Right atrium auricular region (tissue), 2 donors: ENCODE results near the gene PHOSPHO1. TPM values are rescaled to one million over a fixed set of nuclear protein-coding genes. Genes with fewer than 3 reads are reported as not detected.
A peak's percentile ranks its signal among the peaks of the same experiment; 100 is the strongest.

ENCODE experiments used
- DNase-seq: peaks from one replicate; pipeline ENCODE4 v3.0.0-alpha.2; 2019; ENCODE audit warnings: low spot score
- H3K27ac ChIP-seq, 2 donors: fragments of 200-600 bp; sonication (generic); 1 replicate in 1 of 2; 2 replicates in 1 of 2; pipeline ENCODE4 v1.5.1; 2016 to 2019
- H3K27me3 ChIP-seq, 2 donors: fragments of 200-600 bp; sonication (generic); one replicate each; pipeline versions ENCODE4 v1.5.1 to v1.6.0; 2017 to 2019
- H3K36me3 ChIP-seq: fragments of 200-600 bp; sonication (generic); one replicate; pipeline ENCODE4 v1.5.1; 2016
- H3K4me1 ChIP-seq, 2 donors: fragments of 200-600 bp; sonication (generic); one replicate each; pipeline versions ENCODE4 v1.5.1 to v1.6.0; 2017 to 2019
- H3K4me3 ChIP-seq, 2 donors: fragments of 200-600 bp; sonication (generic); 1 replicate in 1 of 2; 2 replicates in 1 of 2; pipeline ENCODE4 v1.5.1; 2017 to 2019; ENCODE audit warnings: mild to moderate bottlenecking in 1 of 2, moderate library complexity in 1 of 2
- H3K9me3 ChIP-seq, 2 donors: fragments of 200-600 bp; sonication (generic); one replicate each; pipeline ENCODE4 v1.5.1; 2019
- total RNA-seq, 2 donors: library from RNA; depleted of rRNA; stranded (reverse); fragments of >200 nt; gene quantifications; one replicate each; pipeline ENCODE4 v1.1.0, GENCODE V29; 2016
- TF ChIP-seq, protein P1 (sequence below), 2 donors: fragments of 200-600 bp; sonication (generic); IDR thresholded peaks; one replicate each; pipeline ENCODE4 v1.5.1; 2019; ENCODE audit warnings: antibody characterized with exemption in 2 of 2

Gene PHOSPHO1
- total RNA-seq, 2 donors from 2014 or later: 0.56 to 2.2 TPM

DNA sequence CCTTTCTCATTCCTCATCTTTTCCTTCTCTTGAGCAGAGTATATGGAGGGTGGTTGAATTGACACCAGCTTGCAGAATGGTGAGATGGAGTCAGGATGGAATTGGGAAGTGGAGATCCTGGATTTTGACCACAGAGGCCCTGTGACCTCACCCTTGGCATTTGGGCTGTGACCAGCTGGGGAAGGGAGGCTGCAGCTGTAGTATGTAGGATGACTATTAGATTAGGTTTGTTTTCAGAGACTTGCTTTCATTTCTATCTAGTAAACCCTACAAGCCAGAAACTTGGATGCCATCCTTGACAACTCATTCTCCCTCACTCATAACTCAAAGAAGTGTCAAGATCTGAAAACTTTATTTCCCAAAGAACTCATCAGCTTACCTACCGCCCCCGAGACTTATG, 26.1 kb downstream of the PHOSPHO1 start:
- Histone ChIP-seq H3K4me1 (peaks cover 0 to 4% of the 10 kb centered on the region in 2 donors), H3K9me3 (no peaks in the 10 kb centered on the region), H3K27ac (no peak overlapping the region), H3K36me3 (no peaks in the 10 kb centered on the region), H3K27me3 (no peaks in the 10 kb centered on the region), H3K4me3 (no peak overlapping the region)
- TF ChIP-seq, protein P1, sequence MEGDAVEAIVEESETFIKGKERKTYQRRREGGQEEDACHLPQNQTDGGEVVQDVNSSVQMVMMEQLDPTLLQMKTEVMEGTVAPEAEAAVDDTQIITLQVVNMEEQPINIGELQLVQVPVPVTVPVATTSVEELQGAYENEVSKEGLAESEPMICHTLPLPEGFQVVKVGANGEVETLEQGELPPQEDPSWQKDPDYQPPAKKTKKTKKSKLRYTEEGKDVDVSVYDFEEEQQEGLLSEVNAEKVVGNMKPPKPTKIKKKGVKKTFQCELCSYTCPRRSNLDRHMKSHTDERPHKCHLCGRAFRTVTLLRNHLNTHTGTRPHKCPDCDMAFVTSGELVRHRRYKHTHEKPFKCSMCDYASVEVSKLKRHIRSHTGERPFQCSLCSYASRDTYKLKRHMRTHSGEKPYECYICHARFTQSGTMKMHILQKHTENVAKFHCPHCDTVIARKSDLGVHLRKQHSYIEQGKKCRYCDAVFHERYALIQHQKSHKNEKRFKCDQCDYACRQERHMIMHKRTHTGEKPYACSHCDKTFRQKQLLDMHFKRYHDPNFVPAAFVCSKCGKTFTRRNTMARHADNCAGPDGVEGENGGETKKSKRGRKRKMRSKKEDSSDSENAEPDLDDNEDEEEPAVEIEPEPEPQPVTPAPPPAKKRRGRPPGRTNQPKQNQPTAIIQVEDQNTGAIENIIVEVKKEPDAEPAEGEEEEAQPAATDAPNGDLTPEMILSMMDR (IDR thresholded peaks at IDR 0.05): no peak
- no peak for DNase-seq

DNA sequence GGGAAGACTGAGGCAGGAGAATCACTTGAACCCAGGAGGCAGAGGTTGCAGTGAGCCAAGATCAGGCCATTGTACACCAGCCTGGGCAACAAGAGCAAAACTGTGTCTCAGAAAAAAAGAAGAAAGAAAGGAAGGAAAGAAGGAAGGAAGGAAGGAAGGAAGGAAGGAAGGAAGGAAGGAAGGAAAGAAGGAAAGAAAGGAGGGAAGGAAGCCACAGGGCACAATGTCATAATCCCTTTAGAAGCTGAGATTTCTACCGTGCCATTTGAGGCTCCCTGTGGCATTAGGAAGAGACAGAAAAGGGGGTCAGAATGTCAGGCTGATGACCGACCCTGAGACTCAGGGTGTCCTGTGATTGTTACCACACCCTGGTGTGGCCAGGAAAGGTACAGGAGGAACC, 26.8 kb downstream of the PHOSPHO1 start:
- no peaks in the 10 kb centered on the region for H3K4me1 ChIP-seq
- no peak overlapping the region for H3K4me3 ChIP-seq
- TF ChIP-seq, protein P1 (IDR thresholded peaks at IDR 0.05): no peak
- H3K27ac ChIP-seq: no peak overlapping the region
- no peaks in the 10 kb centered on the region for H3K9me3 ChIP-seq
- DNase-seq: no peak
- H3K36me3 ChIP-seq: no peaks in the 10 kb centered on the region
- no peaks in the 10 kb centered on the region for H3K27me3 ChIP-seq

DNA sequence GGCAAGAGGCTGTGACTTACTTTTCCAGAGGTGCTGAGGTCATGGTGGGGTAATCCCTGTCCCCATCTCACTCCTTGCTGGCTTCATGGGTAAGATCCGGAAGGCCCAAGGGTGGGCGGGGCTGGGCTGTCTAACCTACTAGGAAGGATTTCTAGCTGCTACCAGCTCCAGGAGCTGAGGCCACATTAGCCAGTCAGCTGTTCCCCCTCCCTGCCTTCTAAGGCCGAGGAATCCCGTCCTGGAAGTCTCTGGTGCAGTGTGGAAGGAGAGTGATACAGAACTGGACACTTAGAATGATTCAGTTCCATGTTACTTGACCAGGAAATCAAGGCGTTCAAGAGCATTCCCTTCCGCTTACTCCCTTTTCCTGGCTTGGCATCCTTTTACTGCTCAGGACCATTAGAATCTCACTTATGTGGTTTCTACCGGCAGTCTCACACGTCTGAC, 29.1 kb downstream of the PHOSPHO1 start:
- Histone ChIP-seq H3K4me3 (no peak overlapping the region), H3K4me1 (no peaks in the 10 kb centered on the region), H3K27me3 (no peaks in the 10 kb centered on the region), H3K27ac (peak overlapping the region in 1 of 2 donors; percentile 35), H3K9me3 (no peaks in the 10 kb centered on the region), H3K36me3 (no peaks in the 10 kb centered on the region)
- DNase-seq: no peak
- TF ChIP-seq, protein P1 (IDR thresholded peaks at IDR 0.05): no peak

DNA sequence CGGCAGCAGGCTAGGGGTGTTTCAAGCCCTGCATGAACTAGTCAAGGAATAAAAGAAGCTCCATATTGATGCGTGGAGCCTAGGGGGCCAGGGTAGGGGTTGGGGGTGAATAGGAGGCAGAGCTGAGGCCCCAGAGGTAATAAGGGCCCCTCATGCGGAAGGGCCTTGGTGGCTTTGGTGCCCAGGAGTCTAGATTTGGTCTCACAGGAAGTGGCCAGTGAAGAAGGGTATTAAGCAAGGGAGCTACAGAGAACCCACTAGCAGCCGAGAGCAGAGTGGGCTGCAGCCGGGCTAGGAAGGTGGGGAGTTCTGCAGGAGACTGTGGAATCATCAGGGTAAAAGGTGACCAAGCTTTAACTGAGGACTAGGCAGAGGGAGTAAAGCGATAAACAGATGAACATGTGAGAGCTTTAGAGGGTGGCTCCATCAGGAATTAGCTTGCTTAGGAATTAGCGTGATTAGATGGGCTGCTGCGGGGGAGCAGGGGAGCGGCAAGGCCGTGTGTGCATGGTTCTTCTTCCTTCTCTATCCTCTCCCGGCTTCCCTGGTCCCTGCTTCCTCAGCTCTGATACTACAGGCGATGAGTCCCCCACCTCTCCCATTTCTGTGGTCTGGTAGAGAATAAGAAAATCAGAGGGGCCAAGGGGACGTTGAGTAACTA, 30.0 kb downstream of the PHOSPHO1 start:
- Histone ChIP-seq H3K27me3 (no peaks in the 10 kb centered on the region), H3K4me3 (no peak overlapping the region), H3K27ac (no peak overlapping the region), H3K4me1 (no peaks in the 10 kb centered on the region), H3K36me3 (no peaks in the 10 kb centered on the region), H3K9me3 (no peaks in the 10 kb centered on the region)
- no peak for DNase-seq
- TF ChIP-seq, protein P1 (IDR thresholded peaks at IDR 0.05): no peak

DNA sequence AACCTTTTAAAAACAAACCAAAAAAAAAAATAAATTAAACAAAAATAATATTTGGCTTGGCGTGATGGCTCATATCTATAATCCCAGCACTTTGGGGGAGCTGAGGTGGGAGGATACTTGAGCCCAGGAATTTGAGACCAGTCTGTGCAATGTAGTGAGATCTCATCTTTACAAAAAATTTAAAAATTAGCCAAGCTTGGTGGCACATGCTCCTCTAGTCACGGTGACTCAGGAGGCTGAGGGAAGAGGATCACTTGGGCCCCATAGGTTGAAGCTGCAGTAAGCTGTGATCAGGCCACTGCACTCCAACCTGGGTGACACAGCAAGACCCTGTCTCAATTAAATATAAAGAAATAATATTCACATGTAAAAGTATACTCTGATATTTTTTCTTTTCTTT, 32.4 kb downstream of the PHOSPHO1 start:
- H3K9me3 ChIP-seq: no peaks in the 10 kb centered on the region
- TF ChIP-seq, protein P1 (IDR thresholded peaks at IDR 0.05): no peak
- no peak for DNase-seq
- no peaks in the 10 kb centered on the region for H3K27me3 ChIP-seq
- no peaks in the 10 kb centered on the region for H3K36me3 ChIP-seq
- no peak overlapping the region for H3K27ac ChIP-seq
- H3K4me1 ChIP-seq: no peaks in the 10 kb centered on the region
- no peak overlapping the region for H3K4me3 ChIP-seq
